BLaER1 (cell line): ENCODE results near the gene C5AR2.
"Not testable (repeated sequence)": the region's sequence is repeated elsewhere in the genome, so short reads cannot be mapped to it uniquely, and the experiment has no call there.

Experiments
- H3K27ac ChIP-seq: shearing (Covaris generic); formaldehyde crosslinking; 2 replicates; pipeline ENCODE4 v1.8.1; 2022
- H3K27me3 ChIP-seq: shearing (Covaris generic); formaldehyde crosslinking; 2 replicates; pipeline ENCODE4 v1.8.1; 2022
- H3K36me3 ChIP-seq: shearing (Covaris generic); formaldehyde crosslinking; 2 replicates; pipeline ENCODE4 v1.8.1; 2022
- H3K4me1 ChIP-seq: shearing (Covaris generic); formaldehyde crosslinking; 2 replicates; pipeline ENCODE4 v1.8.1; 2022
- H3K4me2 ChIP-seq: shearing (Covaris generic); formaldehyde crosslinking; 2 replicates; pipeline ENCODE4 v1.8.1; 2022
- H3K4me3 ChIP-seq: shearing (Covaris generic); formaldehyde crosslinking; 2 replicates; pipeline ENCODE4 v1.8.1; 2022
- H3K9ac ChIP-seq: shearing (Covaris generic); formaldehyde crosslinking; 2 replicates; pipeline ENCODE4 v1.8.1; 2022
- H3K9me3 ChIP-seq: shearing (Covaris generic); formaldehyde crosslinking; 2 replicates; pipeline ENCODE4 v1.8.1; 2022
- H4K20me1 ChIP-seq: shearing (Covaris generic); formaldehyde crosslinking; 2 replicates; pipeline ENCODE4 v1.8.1; 2022
- Cebpa-rat ChIP-seq: shearing (Covaris generic); IDR thresholded peaks from 2 replicates; pipeline ENCODE4 v1.8.1; 2022

Gene C5AR2

GRCh38 chr19:47343194-47343802, 11.3 kb downstream of the C5AR2 start:
- Histone ChIP-seq H3K4me2 (no peak overlapping the region), H4K20me1 (no peaks in the 10 kb centered on the region), H3K27me3 (no peaks in the 10 kb centered on the region), H3K9ac (no peak overlapping the region), H3K4me3 (no peak overlapping the region), H3K27ac (no peak overlapping the region), H3K36me3 (no peaks in the 10 kb centered on the region), H3K4me1 (no peaks in the 10 kb centered on the region), H3K9me3 (no peaks in the 10 kb centered on the region)
- no peak for TF ChIP-seq Cebpa-rat

- no peak overlapping the region for H3K9ac ChIP-seq
- H3K27me3 ChIP-seq = no peaks in the 10 kb centered on the region
- H3K4me2 ChIP-seq = no peak overlapping the region
- H3K4me3 ChIP-seq = no peak overlapping the region
- no peaks in the 10 kb centered on the region for H3K9me3 ChIP-seq
- peaks cover 5% of the 10 kb centered on the region for H3K4me1 ChIP-seq
- H3K27ac ChIP-seq = no peak overlapping the region
- H3K36me3 ChIP-seq = no peaks in the 10 kb centered on the region
- TF ChIP-seq Cebpa-rat = no peak
- no peaks in the 10 kb centered on the region for H4K20me1 ChIP-seq
Observed at GRCh38 chr19:47344425-47344824, 12.4 kb downstream of the C5AR2 start.

GRCh38 chr19:47346024-47346423, 14.0 kb downstream of the C5AR2 start:
- not testable (repeated sequence) for H3K36me3 ChIP-seq, H3K9ac ChIP-seq, H3K4me3 ChIP-seq, H4K20me1 ChIP-seq, H3K27me3 ChIP-seq, H3K9me3 ChIP-seq, H3K27ac ChIP-seq, H3K4me2 ChIP-seq
- H3K4me1 ChIP-seq = peaks cover 20% of the 10 kb centered on the region

- peak within 1 kb of the TSS; percentile 91 for H3K9ac ChIP-seq
- peak within 1 kb of the TSS; percentile 79 for H3K27ac ChIP-seq
- H3K4me2 ChIP-seq = peak within 1 kb of the TSS; percentile 99
- H3K4me3 ChIP-seq = peak within 1 kb of the TSS; percentile 93
- peaks cover 30% of the 10 kb centered on the region for H4K20me1 ChIP-seq
- no peaks in the 10 kb centered on the region for H3K9me3 ChIP-seq
- peaks cover 31% of the 10 kb centered on the region for H3K36me3 ChIP-seq
- H3K27me3 ChIP-seq = no peaks in the 10 kb centered on the region
- no peak for TF ChIP-seq Cebpa-rat
- peaks cover 31% of the 10 kb centered on the region for H3K4me1 ChIP-seq
Observed at GRCh38 chr19:47348819-47349795, 17.1 kb downstream of the C5AR2 start, which contains the start of gene DHX34. TSS of gene DHX34 (plus strand) at chr19:47349315. CDS start at chr19:47353031, 3,716 bp downstream.

- H3K9me3 ChIP-seq = no peaks in the 10 kb centered on the region
- H3K4me2 ChIP-seq = peak overlapping the region; percentile 99
- H3K36me3 ChIP-seq = peaks cover 46% of the 10 kb centered on the region
- TF ChIP-seq Cebpa-rat = no peak
- H3K4me1 ChIP-seq = peaks cover 31% of the 10 kb centered on the region
- H4K20me1 ChIP-seq = peaks cover 45% of the 10 kb centered on the region
- H3K9ac ChIP-seq = no peak overlapping the region
- no peak overlapping the region for H3K27ac ChIP-seq
- H3K27me3 ChIP-seq = no peaks in the 10 kb centered on the region
- H3K4me3 ChIP-seq = no peak overlapping the region
Observed at GRCh38 chr19:47350630-47351029, 18.7 kb downstream of the C5AR2 start.

- Histone ChIP-seq H3K4me1 (peaks cover 31% of the 10 kb centered on the region), H3K4me2 (peak overlapping the region; percentile 99), H3K9me3 (no peaks in the 10 kb centered on the region), H3K36me3 (peaks cover 55% of the 10 kb centered on the region), H3K27ac (no peak overlapping the region; the same call in 1 of the 2 replicates), H4K20me1 (peaks cover 54% of the 10 kb centered on the region), H3K27me3 (no peaks in the 10 kb centered on the region), H3K9ac (no peak overlapping the region), H3K4me3 (no peak overlapping the region)
- TF ChIP-seq Cebpa-rat = no peak
Observed at GRCh38 chr19:47351548-47351947, 19.6 kb downstream of the C5AR2 start.

- Histone ChIP-seq H3K4me3 (no peak overlapping the region), H3K9me3 (no peaks in the 10 kb centered on the region), H3K4me2 (0 out of 2 replicates have a peak overlapping the region, but pooled peaks have one; percentile 99), H3K27ac (no peak overlapping the region; the same call in 1 of the 2 replicates), H3K9ac (no peak overlapping the region), H4K20me1 (peaks cover 60% of the 10 kb centered on the region), H3K27me3 (no peaks in the 10 kb centered on the region), H3K4me1 (peaks cover 31% of the 10 kb centered on the region), H3K36me3 (peaks cover 61% of the 10 kb centered on the region)
- TF ChIP-seq Cebpa-rat = no peak
Observed at GRCh38 chr19:47352095-47352494, 20.1 kb downstream of the C5AR2 start.

- H3K4me2 ChIP-seq = no peak overlapping the region
- H3K9me3 ChIP-seq = no peaks in the 10 kb centered on the region
- H3K27ac ChIP-seq = no peak overlapping the region
- H3K9ac ChIP-seq = no peak overlapping the region
- TF ChIP-seq Cebpa-rat = no peak
- H3K4me1 ChIP-seq = peaks cover 31% of the 10 kb centered on the region
- H4K20me1 ChIP-seq = peaks cover 72% of the 10 kb centered on the region
- H3K36me3 ChIP-seq = peaks cover 73% of the 10 kb centered on the region
- no peak overlapping the region for H3K4me3 ChIP-seq
- no peaks in the 10 kb centered on the region for H3K27me3 ChIP-seq
Observed at GRCh38 chr19:47353307-47353712, 21.3 kb downstream of the C5AR2 start.

GRCh38 chr19:47356900-47357299, 24.9 kb downstream of the C5AR2 start:
- peaks cover 100% of the 10 kb centered on the region for H3K36me3 ChIP-seq
- no peak overlapping the region for H3K4me3 ChIP-seq
- no peaks in the 10 kb centered on the region for H3K9me3 ChIP-seq
- no peak overlapping the region for H3K9ac ChIP-seq
- H3K27me3 ChIP-seq = no peaks in the 10 kb centered on the region
- H3K4me2 ChIP-seq = no peak overlapping the region
- TF ChIP-seq Cebpa-rat = no peak
- 0 out of 2 replicates have a peak, but pooled peaks cover 3% of the 10 kb centered on the region for H3K4me1 ChIP-seq
- H4K20me1 ChIP-seq = peaks cover 96% of the 10 kb centered on the region
- H3K27ac ChIP-seq = no peak overlapping the region
